ENCODE measurements around the gene DDX28.

- TF ChIP-seq CTCF (conservative IDR thresholded peaks at IDR 0.05; ENCODE audit: low read depth, low read length) = no peak
- no peak for TF ChIP-seq POLR2A (IDR thresholded peaks at IDR 0.05; ENCODE audit: low read depth, low read length)
- TF ChIP-seq RCOR1 (IDR thresholded peaks at IDR 0.05; ENCODE audit: insufficient replicate concordance, low read length) = no peak
- TF ChIP-seq RFX5 (IDR thresholded peaks at IDR 0.05; ENCODE audit: low read depth, low read length) = no peak
- no peak for TF ChIP-seq MAFK (IDR thresholded peaks at IDR 0.05; ENCODE audit: low read depth, low read length)
- no peak for TF ChIP-seq ELK1 (IDR thresholded peaks at IDR 0.05; ENCODE audit: borderline replicate concordance, low read depth, low read length)
- no peak for TF ChIP-seq MXI1 (IDR thresholded peaks at IDR 0.05; ENCODE audit: borderline replicate concordance, low read depth, low read length)
- no peak for TF ChIP-seq USF2 (IDR thresholded peaks at IDR 0.05; ENCODE audit: low read depth, low read length)
- TF ChIP-seq MAZ (IDR thresholded peaks at IDR 0.05; ENCODE audit: borderline replicate concordance, low read depth, low read length) = no peak
- TF ChIP-seq BHLHE40 (IDR thresholded peaks at IDR 0.05; ENCODE audit: low read depth, low read length) = no peak
- TF ChIP-seq CEBPB (IDR thresholded peaks at IDR 0.05; ENCODE audit: low read depth, low read length) = no peak
- TF ChIP-seq RAD21 (IDR thresholded peaks at IDR 0.05; ENCODE audit: low read length) = no peak
Measured at GRCh38 chr16:67982011-67982696, 40.9 kb downstream of the DDX28 start.
